Activated T-helper 2 cell treated with anti-CD3 and anti-CD28 coated beads, Interferon-gamma antibody, Interleukin-2, Interleukin-4, amounts not matched to agents 10 μg/mL and 5 μg/mL and 100 μg/mL, durations not matched to agents 14 hours and 24 hours and 36 hours (primary cell): ENCODE data around the gene NPAS3. TPM values are rescaled to one million over a fixed set of nuclear protein-coding genes. Genes with fewer than 3 reads are reported as not detected.

Source experiments
- DNase-seq: peaks from one replicate; pipeline ENCODE4 v3.0.0; 2021; ENCODE audit warnings: low spot score
- H3K27ac Mint-ChIP-seq: one replicate; pipeline ENCODE4 v1.8.0; 2021; ENCODE audit warnings: mixed read lengths
- H3K27me3 Mint-ChIP-seq: one replicate; pipeline ENCODE4 v1.8.0; 2021; ENCODE audit warnings: low read depth, mixed read lengths
- H3K36me3 Mint-ChIP-seq: one replicate; pipeline ENCODE4 v1.8.0; 2021; ENCODE audit warnings: low read depth, mixed read lengths
- H3K4me1 Mint-ChIP-seq: one replicate; pipeline ENCODE4 v1.8.0; 2021; ENCODE audit warnings: low read depth, mixed read lengths
- H3K4me3 Mint-ChIP-seq: one replicate; pipeline ENCODE4 v1.8.0; 2021; ENCODE audit warnings: low read depth, mild to moderate bottlenecking, moderate library complexity, mixed read lengths
- H3K9me3 Mint-ChIP-seq: one replicate; pipeline ENCODE4 v1.8.0; 2021; ENCODE audit warnings: mixed read lengths
- intact Hi-C: fragments of 100-400 bp; cut with micrococcal nuclease; formaldehyde crosslinking; loops from one replicate; pipeline ENCODE4 v1.15.1; 2023
- total RNA-seq: library from RNA; stranded (reverse); gene quantifications from 2 replicates; pipeline ENCODE4 v1.2.3, GENCODE V29; 2022

NPAS3 gene
- total RNA-seq: not detected in 2 replicates

GRCh38 chr14:32938719-32939253, at the start of gene NPAS3:
Gene NPAS3 (plus strand): TSS chr14:32938879.
- Mint-ChIP-seq H3K4me3 (peak within 1 kb of the TSS; percentile 87), H3K9me3 (no peaks in the 10 kb centered on the region), H3K4me1 (peaks cover 9% of the 10 kb centered on the region), H3K27me3 (peaks cover 71% of the 10 kb centered on the region), H3K27ac (peak within 1 kb of the TSS; percentile 35), H3K36me3 (no peaks in the 10 kb centered on the region)
- intact Hi-C loops: loop anchor here (10.0 kb wide), 1 partner anchor 856 kb away; no protein-coding TSS in a partner anchor
- no peak for DNase-seq

DNA sequence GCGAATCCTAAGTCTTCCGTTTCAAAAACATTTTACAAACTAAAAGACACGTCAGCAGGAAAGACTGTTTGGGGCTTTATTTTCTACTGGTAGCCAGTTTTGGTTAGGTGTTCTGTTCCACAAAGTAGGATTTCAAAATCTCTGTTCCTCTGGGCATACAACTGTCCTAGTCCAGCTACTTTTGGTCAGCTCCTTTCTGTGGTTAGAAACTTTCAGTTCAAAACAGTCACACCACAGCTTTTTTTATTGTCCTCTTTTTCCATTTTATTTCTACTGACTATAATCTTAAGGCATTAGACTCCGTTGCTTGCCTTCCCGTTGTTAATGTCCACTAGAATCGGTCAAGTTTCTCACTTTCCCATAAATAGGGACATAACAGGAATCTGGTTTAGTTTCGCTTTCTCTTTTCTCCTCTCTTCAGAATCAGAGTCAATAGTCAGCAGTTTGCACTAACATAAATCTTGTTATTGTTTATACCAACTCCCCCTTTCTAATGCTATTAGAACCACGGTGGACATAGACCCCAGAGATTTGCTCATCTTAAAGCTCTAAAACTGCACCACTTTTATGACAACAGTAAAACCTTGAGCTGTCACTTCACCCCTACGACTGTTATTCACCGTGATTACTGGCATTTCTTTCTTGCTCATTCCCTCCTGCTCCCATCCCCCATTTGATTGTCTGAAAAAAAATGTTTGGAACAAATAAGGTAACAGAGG, 41.5 kb upstream of the NPAS3 start:
- Mint-ChIP-seq H3K4me1 (peaks cover 7% of the 10 kb centered on the region), H3K9me3 (peaks cover 3% of the 10 kb centered on the region), H3K27ac (no peak overlapping the region), H3K36me3 (no peaks in the 10 kb centered on the region), H3K27me3 (no peaks in the 10 kb centered on the region), H3K4me3 (peak overlapping the region; percentile 70)
- intact Hi-C loops: no loop called here
- no peak for DNase-seq

- Mint-ChIP-seq H3K36me3 (no peaks in the 10 kb centered on the region), H3K27me3 (no peaks in the 10 kb centered on the region), H3K4me1 (peaks cover 7% of the 10 kb centered on the region), H3K9me3 (no peaks in the 10 kb centered on the region), H3K27ac (no peak overlapping the region), H3K4me3 (peak overlapping the region; percentile 70)
- intact Hi-C loops: no loop called here
- DNase-seq: no peak
Observed at GRCh38 chr14:32897698-32898064, 41.0 kb upstream of the NPAS3 start.

GRCh38 chr14:32898876-32899275, 39.8 kb upstream of the NPAS3 start:
- Mint-ChIP-seq H3K4me1 (peaks cover 7% of the 10 kb centered on the region), H3K27me3 (no peaks in the 10 kb centered on the region), H3K36me3 (no peaks in the 10 kb centered on the region), H3K9me3 (no peaks in the 10 kb centered on the region), H3K4me3 (no peak overlapping the region), H3K27ac (no peak overlapping the region)
- intact Hi-C loops: no loop called here
- DNase-seq: no peak

GRCh38 chr14:32900547-32900946, 38.1 kb upstream of the NPAS3 start:
- peaks cover 7% of the 10 kb centered on the region for H3K4me1 Mint-ChIP-seq
- no peak overlapping the region for H3K4me3 Mint-ChIP-seq
- H3K27ac Mint-ChIP-seq: no peak overlapping the region
- H3K27me3 Mint-ChIP-seq: no peaks in the 10 kb centered on the region
- H3K36me3 Mint-ChIP-seq: no peaks in the 10 kb centered on the region
- no peak for DNase-seq
- no peaks in the 10 kb centered on the region for H3K9me3 Mint-ChIP-seq
- intact Hi-C loops: no loop called here

- Mint-ChIP-seq H3K9me3 (peaks cover 10% of the 10 kb centered on the region), H3K4me1 (no peaks in the 10 kb centered on the region), H3K4me3 (no peak overlapping the region), H3K27ac (no peak overlapping the region), H3K36me3 (no peaks in the 10 kb centered on the region), H3K27me3 (no peaks in the 10 kb centered on the region)
- intact Hi-C loops: no loop called here
- DNase-seq: no peak
Observed at GRCh38 chr14:32905013-32905412, 33.7 kb upstream of the NPAS3 start.

DNA sequence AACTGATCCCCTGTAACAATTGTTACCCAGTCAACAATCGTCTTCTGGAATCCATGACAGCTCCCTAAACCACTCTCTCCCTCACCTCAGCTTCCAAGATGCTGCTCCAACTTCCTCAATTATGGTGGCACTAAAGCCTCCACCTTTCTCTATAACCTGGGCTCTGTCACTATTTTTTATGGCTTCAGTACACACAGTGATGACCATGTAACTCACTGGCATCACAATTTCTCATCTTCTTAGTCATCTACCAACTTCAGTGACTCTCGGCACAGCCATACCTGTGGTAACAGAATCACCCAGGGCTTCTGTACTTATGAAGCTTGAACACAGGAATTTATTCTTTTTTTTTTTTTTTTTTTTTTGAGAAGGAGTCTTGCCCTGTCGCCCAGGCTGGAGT, 32.0 kb upstream of the NPAS3 start:
- Mint-ChIP-seq H3K36me3 (no peaks in the 10 kb centered on the region), H3K4me3 (no peak overlapping the region), H3K9me3 (peaks cover 10% of the 10 kb centered on the region), H3K27ac (no peak overlapping the region), H3K4me1 (no peaks in the 10 kb centered on the region), H3K27me3 (no peaks in the 10 kb centered on the region)
- intact Hi-C loops: no loop called here
- no peak for DNase-seq

DNA sequence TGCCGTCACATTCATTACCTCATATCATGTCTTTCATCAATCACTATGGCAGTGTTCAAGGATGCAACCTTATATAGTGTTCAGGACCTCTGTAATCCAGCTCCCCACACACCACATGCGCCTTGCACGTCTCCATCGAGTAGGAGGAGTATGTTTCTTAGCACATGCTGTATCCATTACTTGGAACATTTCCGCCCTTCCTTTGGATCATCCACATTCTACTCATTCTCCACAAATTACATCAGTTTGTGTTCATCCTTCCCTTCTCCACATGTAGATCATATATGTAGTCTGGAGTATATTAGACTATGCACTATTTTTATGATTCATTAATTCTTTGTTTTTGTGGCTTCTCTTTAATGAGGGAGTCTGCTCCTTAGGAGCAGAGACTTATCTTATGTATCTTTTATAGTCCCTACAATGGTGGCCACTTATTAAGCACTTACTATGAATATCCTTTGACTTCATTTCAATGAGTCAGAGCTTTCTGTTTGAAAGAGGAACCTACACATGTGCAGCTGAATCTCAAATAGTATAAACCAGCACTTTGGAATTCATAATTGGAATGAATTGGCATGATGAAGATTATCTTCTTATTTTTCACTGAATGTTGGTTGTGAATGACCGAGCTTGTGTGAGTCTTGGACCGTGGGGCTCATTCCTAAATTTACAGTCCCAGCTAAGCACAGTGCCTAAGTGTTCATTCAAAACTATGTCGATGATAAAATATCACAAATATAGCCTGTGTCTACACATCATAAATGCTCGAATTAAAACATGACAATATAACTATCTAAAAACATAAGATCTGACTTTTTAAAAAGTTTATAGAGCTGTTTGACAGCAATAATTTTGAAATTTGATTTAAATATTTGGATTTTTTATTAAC, 30.2 kb upstream of the NPAS3 start:
- Mint-ChIP-seq H3K4me1 (no peaks in the 10 kb centered on the region), H3K9me3 (peaks cover 10% of the 10 kb centered on the region), H3K36me3 (no peaks in the 10 kb centered on the region), H3K4me3 (no peak overlapping the region), H3K27me3 (no peaks in the 10 kb centered on the region), H3K27ac (no peak overlapping the region)
- intact Hi-C loops: no loop called here
- DNase-seq: no peak

GRCh38 chr14:32913725-32914124, 25.0 kb upstream of the NPAS3 start:
- Mint-ChIP-seq H3K4me3 (no peak overlapping the region), H3K9me3 (no peaks in the 10 kb centered on the region), H3K4me1 (no peaks in the 10 kb centered on the region), H3K36me3 (no peaks in the 10 kb centered on the region), H3K27ac (no peak overlapping the region), H3K27me3 (no peaks in the 10 kb centered on the region)
- DNase-seq: no peak
- intact Hi-C loops: no loop called here

DNA sequence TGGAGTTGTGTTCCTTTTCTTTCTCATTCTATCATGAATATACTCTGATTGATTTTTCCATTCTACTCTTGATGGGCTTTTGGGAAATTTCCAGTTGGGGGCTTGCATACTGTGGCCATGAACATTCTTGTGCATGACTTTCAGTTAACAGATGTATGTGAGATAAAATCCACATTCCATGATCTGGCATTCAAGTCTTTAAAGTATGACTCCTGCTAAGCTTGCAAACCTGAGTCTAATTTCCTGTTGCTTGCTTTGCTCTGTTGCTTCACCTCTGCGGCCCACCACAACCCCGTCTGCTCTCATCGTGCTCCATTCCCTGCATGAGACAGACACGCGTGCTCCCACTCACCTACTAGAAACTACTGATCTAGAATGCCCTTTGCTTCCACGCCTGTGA, 24.3 kb upstream of the NPAS3 start:
- intact Hi-C loops: no loop called here
- H3K9me3 Mint-ChIP-seq: no peaks in the 10 kb centered on the region
- H3K36me3 Mint-ChIP-seq: no peaks in the 10 kb centered on the region

DNA sequence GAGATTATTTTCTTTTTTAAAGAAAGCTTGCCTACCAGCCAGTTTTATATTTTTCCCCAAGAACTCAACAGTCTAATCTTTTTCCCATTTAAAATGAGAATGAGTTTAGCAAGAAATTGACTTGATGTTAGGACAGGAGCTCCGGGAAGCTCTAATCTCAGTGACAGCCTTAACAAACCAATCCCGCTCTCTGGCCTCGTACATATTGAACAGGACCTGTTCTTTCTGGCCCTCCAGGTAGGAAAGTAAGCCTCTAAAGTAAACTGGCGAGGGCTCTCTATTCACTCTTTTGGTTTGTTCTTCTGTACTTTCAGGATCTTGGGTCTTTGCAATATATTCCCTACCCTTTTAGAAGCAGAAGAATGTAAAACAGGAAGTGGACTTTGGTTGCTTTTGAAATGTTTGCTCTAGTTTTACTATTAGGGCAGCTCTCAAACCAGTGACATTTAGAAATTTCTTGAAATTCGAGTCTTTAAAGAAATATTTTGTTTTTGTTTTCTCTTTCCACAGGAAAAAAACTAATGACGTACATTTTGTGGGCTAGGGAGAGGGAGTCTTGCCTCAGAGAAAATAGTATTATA, 17.9 kb upstream of the NPAS3 start:
- Mint-ChIP-seq H3K4me3 (no peak overlapping the region), H3K27me3 (no peaks in the 10 kb centered on the region), H3K9me3 (no peaks in the 10 kb centered on the region), H3K36me3 (no peaks in the 10 kb centered on the region), H3K27ac (no peak overlapping the region), H3K4me1 (no peaks in the 10 kb centered on the region)
- intact Hi-C loops: no loop called here
- DNase-seq: no peak

More for the DNA sequence above, 24.3 kb upstream of the NPAS3 start:
- Mint-ChIP-seq H3K4me1 (no peaks in the 10 kb centered on the region), H3K27me3 (no peaks in the 10 kb centered on the region), H3K27ac (no peak overlapping the region), H3K4me3 (no peak overlapping the region)
- DNase-seq: no peak

DNA sequence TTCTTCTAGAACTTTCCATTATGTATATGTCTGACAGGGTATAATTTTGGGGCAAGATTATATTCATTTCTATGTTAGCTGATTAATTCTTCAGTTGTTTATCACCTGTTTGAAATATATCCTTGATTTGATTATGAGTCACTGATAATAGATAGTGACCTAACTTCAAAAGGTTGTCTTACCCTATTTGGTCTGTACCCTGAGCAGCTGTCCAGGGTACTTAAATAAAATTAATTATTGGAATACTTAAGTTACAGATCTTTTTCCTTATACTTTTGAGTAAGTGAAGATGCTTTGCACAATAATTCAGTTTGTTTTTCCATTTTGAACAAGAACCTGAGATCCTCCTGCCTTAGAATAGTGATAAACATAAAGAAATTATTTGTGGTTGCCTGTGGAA, 13.2 kb upstream of the NPAS3 start:
- DNase-seq: no peak
- peaks cover 5% of the 10 kb centered on the region for H3K27me3 Mint-ChIP-seq
- H3K27ac Mint-ChIP-seq: no peak overlapping the region
- no peaks in the 10 kb centered on the region for H3K4me1 Mint-ChIP-seq
- intact Hi-C loops: no loop called here
- H3K4me3 Mint-ChIP-seq: no peak overlapping the region
- H3K36me3 Mint-ChIP-seq: no peaks in the 10 kb centered on the region
- no peaks in the 10 kb centered on the region for H3K9me3 Mint-ChIP-seq
